NCI-H2107 (cell line): Measurements from ENCODE around the gene LIMK1.
"Not testable (repeated sequence)": the region's sequence is repeated elsewhere in the genome, so short reads cannot be mapped to it uniquely, and the experiment has no call there.

Experiments
- DNase-seq: peaks from one replicate; lab custom pipeline; 2025; lab: John Stamatoyannopoulos, UW

The LIMK1 gene

GRCh38 chr7:74084722-74085578, 1.3 kb downstream of the LIMK1 start:
- DNase-seq: no peak

DNA sequence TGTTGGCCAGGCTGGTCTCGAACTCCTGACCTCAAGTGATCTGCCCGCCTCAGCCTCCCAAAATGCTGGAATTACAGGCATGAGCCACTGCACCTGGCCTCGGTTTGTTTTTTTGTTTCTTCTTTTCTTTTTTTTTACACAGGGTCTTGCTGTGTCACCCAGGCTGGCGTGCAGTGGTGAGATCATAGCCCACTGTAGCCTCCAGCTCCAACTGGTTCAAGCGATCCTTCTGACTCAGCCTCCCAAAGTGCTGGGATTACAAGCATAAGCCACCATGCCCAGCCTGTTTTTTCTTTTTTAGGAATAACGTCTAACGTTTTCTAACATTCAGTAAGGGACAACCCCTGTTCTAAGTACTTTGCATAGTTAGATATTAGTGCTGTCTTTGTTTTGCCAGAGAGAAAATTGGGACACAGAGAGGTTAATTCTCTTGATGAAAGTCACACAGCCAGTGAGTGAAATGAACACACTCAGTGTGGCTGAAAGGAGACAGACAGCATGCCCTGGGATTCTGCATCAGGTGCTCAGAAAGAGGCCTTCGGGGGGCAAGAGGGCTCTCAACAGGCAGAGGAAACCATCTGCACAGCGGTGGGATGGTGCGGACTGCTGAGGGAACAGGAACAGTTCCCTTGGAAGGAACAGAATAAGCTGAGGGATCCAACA, 4.3 kb downstream of the LIMK1 start:
- no peak for DNase-seq

- no peak for DNase-seq
These were observed 8.8 kb downstream of the LIMK1 start for GRCh38 chr7:74092321-74092963.

- no peak for DNase-seq
These were observed 9.4 kb downstream of the LIMK1 start for GRCh38 chr7:74092964-74093471.

DNA sequence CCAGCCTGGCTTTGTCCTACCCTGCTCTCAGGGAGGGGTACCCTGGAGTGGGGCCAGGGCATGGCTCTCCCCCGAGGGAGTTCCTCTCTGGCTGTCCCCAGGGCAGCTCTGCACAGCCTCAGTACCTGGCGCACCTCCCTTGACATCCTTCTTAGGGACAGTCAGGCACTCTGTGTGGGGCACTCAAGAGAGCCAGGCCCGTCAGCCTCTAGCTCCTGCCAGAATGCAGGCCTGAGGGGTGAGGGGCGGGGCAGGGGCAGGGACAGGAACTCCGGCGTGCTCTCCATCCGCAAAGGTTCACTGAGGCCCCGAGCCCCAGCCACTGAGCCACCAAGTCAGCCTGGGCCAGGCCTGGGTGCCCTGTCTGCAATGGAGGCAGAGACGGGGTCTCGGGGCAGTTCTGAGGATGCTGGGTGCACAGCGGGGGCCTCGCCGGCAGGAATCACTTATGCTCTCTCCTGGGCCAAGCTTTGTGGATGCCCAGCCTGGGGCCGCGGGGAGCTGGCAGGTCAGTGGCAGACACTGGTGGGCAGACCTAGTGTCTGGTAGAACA, 10.1 kb downstream of the LIMK1 start:
- DNase-seq: no peak

DNA sequence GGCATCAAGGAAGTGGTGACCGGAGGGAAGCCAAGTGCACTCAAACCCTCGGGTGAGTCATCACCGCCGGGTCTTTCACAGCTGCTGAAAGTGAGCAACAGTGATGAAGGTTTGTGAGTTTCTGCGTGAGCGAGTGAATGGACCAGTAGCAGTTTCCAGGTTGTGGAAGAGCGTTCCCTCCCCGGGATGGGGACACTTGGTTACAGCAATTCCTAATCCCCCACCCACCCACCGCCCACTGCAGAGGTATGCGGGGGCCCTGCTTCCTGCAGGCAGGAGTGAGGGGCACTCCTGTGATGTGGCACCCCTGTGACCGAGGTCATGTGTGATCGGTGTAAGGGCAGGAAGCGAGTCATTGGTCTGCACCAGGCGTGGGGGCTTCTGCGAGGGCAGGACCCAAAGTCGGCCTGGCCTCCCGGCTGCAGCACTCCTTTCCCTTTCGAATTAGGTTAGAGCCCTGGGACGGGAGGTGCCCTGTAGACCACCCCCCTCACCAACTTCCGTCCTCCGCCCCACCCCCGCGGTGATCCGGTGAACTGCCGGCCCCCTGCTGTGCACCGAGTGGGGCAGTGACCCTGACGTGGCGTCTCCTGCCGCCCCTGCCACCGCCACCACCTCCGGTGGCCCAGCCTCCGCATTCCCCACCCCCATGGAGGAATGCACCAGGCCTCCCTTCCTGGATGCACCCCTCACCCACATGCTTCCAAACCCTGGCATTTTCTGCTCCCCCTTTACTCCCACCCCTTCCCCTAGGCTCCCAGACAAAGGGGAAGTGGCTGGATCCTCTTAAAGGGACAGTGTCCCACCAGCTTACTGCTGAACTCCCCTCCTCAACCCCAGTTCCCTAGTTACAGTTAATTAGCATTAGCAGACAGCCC, 10.9 kb downstream of the LIMK1 start:
- peak; percentile 31 for DNase-seq

- no peak for DNase-seq
These were observed 11.5 kb downstream of the LIMK1 start for GRCh38 chr7:74095135-74095534.

DNA sequence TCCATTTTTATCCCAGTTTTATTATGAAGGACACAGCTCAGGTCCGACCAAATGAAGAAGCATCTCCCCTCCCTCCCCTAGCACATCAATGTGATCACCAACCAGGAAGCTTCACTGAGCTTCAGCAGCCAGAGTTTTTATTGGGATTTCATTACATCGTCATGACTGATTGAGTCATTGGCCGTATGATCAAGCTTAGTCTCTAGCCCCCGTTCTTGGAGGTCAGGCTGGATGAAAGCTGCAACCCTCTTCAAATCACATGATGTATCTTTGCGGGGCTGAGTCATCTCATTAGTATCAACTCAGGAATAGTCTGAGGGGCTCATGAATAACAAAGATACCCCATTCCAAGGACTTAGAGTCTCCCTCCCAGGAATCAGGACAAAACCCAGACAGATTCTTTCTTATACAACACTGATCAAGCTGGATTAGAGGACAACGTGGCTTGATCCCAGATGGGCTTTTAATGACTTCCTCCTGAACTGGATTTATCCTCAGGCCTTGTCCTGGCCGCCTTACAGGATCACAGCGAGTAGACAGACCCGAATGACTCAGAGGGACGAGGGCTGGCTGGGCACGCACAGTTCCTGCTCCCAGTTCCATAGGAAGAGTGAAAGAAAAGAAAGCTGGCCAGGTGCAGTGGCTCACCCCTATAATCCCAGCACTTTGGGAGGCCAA, 14.5 kb downstream of the LIMK1 start:
- no peak for DNase-seq

GRCh38 chr7:74099031-74099430, 15.4 kb downstream of the LIMK1 start:
- DNase-seq: no peak

DNA sequence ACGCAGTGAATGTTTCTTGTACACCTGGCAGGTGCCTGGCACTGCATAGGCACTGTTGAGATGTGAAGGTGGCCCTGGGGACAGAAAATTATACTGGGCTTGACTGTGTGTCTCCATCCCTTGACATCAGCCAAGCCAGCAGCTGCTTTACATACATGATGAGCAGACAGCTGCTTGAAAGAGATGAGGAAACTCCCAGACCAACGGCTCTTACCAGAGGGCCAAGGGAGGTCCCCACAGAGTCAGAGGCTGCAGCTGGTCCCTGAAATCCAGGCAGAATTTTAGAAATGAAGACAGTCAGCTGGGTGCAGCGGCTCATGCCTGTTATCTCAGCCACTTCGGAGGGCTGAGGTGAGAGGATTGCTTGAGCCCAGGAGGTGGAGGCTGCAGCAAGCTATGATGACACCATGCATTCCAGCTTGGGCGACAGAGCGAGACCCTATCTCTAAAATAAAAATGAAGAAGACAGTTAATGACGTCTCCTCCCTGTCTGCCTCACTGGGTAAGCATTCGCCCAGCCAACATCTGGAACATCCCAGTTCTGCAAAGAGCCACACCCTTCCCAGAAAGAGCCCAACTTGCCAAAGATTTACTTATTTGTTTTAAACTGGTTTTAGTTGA, 17.6 kb downstream of the LIMK1 start:
- DNase-seq: peak; percentile 54

DNA sequence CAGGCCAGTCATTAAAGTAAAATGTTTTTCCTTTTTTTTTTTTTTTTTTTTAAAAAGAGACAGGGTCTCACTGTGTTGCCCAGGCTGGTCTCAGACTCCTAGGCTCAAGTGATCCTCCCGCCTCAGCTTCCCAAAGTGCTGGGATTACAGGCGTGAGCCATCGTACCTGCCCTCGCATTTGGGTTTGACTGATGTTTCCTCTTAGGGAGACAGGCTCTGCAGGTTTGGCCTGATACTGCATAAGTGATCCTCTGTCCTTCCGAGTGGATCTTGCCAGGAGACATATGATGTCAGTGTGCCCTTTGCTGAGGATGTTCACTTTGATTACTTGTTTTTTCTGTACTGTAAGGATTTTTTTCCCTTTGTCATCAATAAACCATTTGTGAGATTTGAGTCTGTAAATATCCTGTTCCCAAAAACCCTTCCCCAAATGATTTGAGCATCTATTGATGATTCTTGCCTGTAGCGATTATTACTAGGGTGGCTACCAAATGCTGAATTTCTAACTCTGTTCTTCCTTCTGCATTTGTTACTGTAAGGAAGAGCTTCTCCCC, 19.7 kb downstream of the LIMK1 start:
- DNase-seq: no peak

GRCh38 chr7:74104702-74105101, 21.1 kb downstream of the LIMK1 start:
- DNase-seq: no peak

DNA sequence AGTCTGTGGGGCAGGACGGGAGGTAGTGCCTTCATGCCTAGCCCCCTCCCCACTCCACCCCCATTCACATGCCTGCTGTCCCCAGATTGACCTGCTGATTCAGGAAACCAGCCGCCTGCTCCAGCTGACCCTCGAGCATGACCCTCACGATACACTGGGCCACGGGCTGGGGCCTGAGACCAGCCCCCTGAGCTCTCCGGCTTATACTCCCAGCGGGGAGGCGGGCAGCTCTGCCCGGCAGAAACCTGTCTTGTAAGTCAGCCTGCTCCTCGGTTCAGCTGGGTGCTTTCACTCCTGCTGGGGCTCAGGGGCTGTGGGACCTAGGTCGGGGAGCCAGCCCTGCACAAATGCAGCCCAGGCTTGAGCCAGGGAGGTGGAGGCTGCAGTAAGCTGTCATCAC, 22.4 kb downstream of the LIMK1 start:
- no peak for DNase-seq

- DNase-seq: no peak
These were observed 23.2 kb downstream of the LIMK1 start for GRCh38 chr7:74106846-74107245.

DNA sequence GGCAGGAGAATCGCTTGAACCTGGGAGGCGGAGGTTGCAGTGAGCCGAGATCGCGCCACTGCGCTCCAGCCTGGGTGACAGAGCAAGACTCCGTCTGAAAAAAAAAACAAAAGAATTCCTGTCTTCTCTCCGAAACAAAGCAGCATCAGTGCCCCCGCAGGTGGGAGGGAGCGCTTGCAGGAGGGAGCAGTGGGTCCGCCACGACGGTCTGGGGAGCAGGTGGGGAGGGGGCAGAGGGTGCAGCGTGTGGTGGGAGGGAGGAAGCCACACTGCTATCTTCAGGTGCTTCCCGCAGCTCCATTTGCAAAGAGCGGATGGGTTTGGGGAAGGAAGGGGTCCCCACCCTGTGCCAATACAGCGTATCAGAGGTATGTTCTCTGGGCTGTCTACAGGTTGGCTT, 31.7 kb downstream of the LIMK1 start:
- no peak for DNase-seq

DNA sequence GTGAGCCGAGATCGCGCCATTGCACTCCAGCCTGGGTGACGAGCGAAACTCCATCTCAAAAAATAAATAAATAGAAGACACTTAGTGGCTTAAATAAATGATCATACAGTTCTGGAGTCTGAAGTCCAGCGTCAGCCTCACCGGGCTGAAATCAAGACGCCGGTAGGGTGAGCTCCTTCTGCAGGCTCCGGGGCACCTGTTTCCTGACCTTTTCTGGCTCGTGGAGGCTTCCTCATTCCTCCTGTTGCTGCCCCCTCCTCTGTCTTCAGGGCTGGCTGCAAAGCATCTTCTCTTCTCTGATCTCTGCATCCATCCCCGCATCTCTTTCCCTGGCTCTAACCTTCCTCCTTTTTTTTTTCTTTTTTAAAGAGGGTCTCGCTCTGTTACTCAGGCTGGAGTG, 32.8 kb downstream of the LIMK1 start:
- no peak for DNase-seq

DNA sequence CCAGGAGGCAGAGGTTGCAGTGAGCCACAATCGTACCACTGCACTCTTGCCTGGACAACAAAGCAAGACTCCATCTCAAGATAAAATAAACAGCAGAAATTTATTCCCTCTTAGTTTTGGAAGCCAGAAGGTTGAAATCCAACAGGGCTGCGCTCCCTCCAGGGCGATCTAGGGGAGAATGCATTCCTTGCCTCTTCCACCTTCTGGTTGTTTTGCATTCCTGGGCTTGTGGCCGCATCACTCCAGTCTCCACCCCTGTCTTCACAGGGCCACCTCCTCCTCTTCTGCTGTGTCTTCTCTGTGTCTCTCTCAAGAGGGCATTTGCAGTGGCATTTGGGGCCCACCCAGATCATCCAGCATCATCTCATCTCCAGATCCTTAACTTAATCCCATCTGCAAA, 36.2 kb downstream of the LIMK1 start:
- no peak for DNase-seq

DNA sequence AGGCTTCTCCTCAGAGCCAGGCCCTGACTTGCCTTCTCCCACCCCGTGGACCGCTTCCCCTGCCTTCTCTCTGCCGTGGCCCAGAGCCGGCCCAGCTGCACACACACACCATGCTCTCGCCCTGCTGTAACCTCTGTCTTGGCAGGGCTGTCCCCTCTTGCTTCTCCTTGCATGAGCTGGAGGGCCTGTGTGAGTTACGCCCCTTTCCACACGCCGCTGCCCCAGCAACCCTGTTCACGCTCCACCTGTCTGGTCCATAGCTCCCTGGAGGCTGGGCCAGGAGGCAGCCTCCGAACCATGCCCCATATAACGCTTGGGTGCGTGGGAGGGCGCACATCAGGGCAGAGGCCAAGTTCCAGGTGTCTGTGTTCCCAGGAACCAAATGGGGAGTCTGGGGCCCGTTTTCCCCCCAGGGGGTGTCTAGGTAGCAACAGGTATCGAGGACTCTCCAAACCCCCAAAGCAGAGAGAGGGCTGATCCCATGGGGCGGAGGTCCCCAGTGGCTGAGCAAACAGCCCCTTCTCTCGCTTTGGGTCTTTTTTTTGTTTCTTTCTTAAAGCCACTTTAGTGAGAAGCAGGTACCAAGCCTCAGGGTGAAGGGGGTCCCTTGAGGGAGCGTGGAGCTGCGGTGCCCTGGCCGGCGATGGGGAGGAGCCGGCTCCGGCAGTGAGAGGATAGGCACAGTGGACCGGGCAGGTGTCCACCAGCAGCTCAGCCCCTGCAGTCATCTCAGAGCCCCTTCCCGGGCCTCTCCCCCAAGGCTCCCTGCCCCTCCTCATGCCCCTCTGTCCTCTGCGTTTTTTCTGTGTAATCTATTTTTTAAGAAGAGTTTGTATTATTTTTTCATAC, 38.0 kb downstream of the LIMK1 start:
- DNase-seq: no peak

- not testable (repeated sequence) for DNase-seq
These were observed 40.3 kb downstream of the LIMK1 start for GRCh38 chr7:74123892-74124291.
